Fibroblast of pulmonary artery (primary cell): ENCODE measurements around the gene FHIT.

ENCODE experiments used
- DNase-seq: peaks from one replicate; pipeline ENCODE4 v3.0.0-alpha.2; 2010; ENCODE audit warnings: low read depth
- H3K4me3 ChIP-seq: replicated peaks from 2 replicates; pipeline ENCODE4 v1.5.1; 2011; ENCODE audit warnings: low read depth, mild to moderate bottlenecking, control low read depth, low read length, moderate library complexity
- CTCF ChIP-seq: IDR thresholded peaks from 2 replicates; pipeline ENCODE4 v1.5.1; 2011; ENCODE audit warnings: mild to moderate bottlenecking, control low read depth, low read length, inconsistent platforms; ENCODE audit errors: missing control alignments

The FHIT gene

GRCh38 chr3:60339304-60339703 lies 911.9 kb downstream of the FHIT start:
- TF ChIP-seq CTCF, result no peak
- no peak overlapping the region for H3K4me3 ChIP-seq
- no peak for DNase-seq

GRCh38 chr3:60337421-60337820 lies 913.8 kb downstream of the FHIT start:
- H3K4me3 ChIP-seq, result no peak overlapping the region
- TF ChIP-seq CTCF, result no peak
- no peak for DNase-seq

- DNase-seq, result no peak
- no peak for TF ChIP-seq CTCF
Observed at GRCh38 chr3:60336061-60336460, 915.2 kb downstream of the FHIT start.

GRCh38 chr3:60333710-60334109 lies 917.5 kb downstream of the FHIT start:
- no peak overlapping the region for H3K4me3 ChIP-seq
- DNase-seq, result peak; percentile 42
- no peak for TF ChIP-seq CTCF

More at GRCh38 chr3:60336061-60336460, 915.2 kb downstream of the FHIT start:
- H3K4me3 ChIP-seq, result no peak overlapping the region

- no peak for DNase-seq
- no peak overlapping the region for H3K4me3 ChIP-seq
- no peak for TF ChIP-seq CTCF
Observed at GRCh38 chr3:60330107-60330506, 921.1 kb downstream of the FHIT start.

GRCh38 chr3:60325610-60326170 lies 925.6 kb downstream of the FHIT start:
- H3K4me3 ChIP-seq, result no peak overlapping the region
- peak; percentile 46 for DNase-seq
- TF ChIP-seq CTCF, result no peak

GRCh38 chr3:60323651-60324050 lies 927.6 kb downstream of the FHIT start:
- no peak for TF ChIP-seq CTCF
- no peak for DNase-seq
- no peak overlapping the region for H3K4me3 ChIP-seq
